ENCODE results near the gene EXOC6B. TPM values are rescaled to one million over a fixed set of nuclear protein-coding genes. Genes with fewer than 3 reads are reported as not detected.

EXOC6B gene
- total and polyA plus RNA-seq, 2 of the 8 experiments (the other 6 are each of a cell fraction or from before 2014, with no cell fraction given), result 13.5 to 33.0 TPM

DNA sequence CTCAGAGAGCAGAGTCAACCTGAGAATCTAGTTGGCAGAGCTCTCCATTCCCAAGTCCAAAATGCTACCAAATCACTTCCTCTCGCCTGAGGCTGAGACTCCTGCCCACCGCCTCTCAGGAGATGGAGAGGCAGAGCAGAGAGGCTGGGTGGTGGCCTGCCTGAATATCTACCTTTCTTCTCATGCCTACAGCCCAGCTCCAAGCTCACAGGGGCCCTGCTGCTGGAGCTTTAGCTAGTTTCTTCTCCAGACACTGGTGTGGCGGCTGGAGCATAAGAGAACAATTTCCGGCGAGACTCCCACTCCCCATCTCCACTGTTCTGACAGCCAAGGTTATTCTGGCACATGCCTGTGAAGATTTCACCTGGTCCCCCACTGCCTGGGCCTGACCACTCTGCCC lies 670.1 kb downstream of the EXOC6B start (continued):
- TF ChIP-seq, protein P1, sequence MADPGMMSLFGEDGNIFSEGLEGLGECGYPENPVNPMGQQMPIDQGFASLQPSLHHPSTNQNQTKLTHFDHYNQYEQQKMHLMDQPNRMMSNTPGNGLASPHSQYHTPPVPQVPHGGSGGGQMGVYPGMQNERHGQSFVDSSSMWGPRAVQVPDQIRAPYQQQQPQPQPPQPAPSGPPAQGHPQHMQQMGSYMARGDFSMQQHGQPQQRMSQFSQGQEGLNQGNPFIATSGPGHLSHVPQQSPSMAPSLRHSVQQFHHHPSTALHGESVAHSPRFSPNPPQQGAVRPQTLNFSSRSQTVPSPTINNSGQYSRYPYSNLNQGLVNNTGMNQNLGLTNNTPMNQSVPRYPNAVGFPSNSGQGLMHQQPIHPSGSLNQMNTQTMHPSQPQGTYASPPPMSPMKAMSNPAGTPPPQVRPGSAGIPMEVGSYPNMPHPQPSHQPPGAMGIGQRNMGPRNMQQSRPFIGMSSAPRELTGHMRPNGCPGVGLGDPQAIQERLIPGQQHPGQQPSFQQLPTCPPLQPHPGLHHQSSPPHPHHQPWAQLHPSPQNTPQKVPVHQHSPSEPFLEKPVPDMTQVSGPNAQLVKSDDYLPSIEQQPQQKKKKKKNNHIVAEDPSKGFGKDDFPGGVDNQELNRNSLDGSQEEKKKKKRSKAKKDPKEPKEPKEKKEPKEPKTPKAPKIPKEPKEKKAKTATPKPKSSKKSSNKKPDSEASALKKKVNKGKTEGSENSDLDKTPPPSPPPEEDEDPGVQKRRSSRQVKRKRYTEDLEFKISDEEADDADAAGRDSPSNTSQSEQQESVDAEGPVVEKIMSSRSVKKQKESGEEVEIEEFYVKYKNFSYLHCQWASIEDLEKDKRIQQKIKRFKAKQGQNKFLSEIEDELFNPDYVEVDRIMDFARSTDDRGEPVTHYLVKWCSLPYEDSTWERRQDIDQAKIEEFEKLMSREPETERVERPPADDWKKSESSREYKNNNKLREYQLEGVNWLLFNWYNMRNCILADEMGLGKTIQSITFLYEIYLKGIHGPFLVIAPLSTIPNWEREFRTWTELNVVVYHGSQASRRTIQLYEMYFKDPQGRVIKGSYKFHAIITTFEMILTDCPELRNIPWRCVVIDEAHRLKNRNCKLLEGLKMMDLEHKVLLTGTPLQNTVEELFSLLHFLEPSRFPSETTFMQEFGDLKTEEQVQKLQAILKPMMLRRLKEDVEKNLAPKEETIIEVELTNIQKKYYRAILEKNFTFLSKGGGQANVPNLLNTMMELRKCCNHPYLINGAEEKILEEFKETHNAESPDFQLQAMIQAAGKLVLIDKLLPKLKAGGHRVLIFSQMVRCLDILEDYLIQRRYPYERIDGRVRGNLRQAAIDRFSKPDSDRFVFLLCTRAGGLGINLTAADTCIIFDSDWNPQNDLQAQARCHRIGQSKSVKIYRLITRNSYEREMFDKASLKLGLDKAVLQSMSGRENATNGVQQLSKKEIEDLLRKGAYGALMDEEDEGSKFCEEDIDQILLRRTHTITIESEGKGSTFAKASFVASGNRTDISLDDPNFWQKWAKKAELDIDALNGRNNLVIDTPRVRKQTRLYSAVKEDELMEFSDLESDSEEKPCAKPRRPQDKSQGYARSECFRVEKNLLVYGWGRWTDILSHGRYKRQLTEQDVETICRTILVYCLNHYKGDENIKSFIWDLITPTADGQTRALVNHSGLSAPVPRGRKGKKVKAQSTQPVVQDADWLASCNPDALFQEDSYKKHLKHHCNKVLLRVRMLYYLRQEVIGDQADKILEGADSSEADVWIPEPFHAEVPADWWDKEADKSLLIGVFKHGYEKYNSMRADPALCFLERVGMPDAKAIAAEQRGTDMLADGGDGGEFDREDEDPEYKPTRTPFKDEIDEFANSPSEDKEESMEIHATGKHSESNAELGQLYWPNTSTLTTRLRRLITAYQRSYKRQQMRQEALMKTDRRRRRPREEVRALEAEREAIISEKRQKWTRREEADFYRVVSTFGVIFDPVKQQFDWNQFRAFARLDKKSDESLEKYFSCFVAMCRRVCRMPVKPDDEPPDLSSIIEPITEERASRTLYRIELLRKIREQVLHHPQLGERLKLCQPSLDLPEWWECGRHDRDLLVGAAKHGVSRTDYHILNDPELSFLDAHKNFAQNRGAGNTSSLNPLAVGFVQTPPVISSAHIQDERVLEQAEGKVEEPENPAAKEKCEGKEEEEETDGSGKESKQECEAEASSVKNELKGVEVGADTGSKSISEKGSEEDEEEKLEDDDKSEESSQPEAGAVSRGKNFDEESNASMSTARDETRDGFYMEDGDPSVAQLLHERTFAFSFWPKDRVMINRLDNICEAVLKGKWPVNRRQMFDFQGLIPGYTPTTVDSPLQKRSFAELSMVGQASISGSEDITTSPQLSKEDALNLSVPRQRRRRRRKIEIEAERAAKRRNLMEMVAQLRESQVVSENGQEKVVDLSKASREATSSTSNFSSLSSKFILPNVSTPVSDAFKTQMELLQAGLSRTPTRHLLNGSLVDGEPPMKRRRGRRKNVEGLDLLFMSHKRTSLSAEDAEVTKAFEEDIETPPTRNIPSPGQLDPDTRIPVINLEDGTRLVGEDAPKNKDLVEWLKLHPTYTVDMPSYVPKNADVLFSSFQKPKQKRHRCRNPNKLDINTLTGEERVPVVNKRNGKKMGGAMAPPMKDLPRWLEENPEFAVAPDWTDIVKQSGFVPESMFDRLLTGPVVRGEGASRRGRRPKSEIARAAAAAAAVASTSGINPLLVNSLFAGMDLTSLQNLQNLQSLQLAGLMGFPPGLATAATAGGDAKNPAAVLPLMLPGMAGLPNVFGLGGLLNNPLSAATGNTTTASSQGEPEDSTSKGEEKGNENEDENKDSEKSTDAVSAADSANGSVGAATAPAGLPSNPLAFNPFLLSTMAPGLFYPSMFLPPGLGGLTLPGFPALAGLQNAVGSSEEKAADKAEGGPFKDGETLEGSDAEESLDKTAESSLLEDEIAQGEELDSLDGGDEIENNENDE (IDR thresholded peaks at IDR 0.05; ENCODE audit: insufficient replicate concordance, low read length), result no peak
- TF ChIP-seq HDAC2 (IDR thresholded peaks at IDR 0.05; ENCODE audit: borderline replicate concordance in 1 of 2, low read depth in 2 of 2, low read length in 2 of 2) (no peak), SUZ12 (IDR thresholded peaks at IDR 0.05; ENCODE audit: low read length) (no peak), SIN3A (conservative IDR thresholded peaks at IDR 0.05 in 1 of 2, IDR thresholded peaks at IDR 0.05 in 1 of 2; ENCODE audit: low read depth in 1 of 2, low read length in 2 of 2) (no peak), CTBP2 (IDR thresholded peaks at IDR 0.05; ENCODE audit: borderline replicate concordance, insufficient read depth, insufficient read length, low read length) (no peak), RBBP5 (IDR thresholded peaks at IDR 0.05; ENCODE audit: borderline replicate concordance, low read depth, low read length) (no peak), YY1 (IDR thresholded peaks at IDR 0.05; ENCODE audit: low read depth, low read length) (no peak)
- TF ChIP-seq, protein P2, sequence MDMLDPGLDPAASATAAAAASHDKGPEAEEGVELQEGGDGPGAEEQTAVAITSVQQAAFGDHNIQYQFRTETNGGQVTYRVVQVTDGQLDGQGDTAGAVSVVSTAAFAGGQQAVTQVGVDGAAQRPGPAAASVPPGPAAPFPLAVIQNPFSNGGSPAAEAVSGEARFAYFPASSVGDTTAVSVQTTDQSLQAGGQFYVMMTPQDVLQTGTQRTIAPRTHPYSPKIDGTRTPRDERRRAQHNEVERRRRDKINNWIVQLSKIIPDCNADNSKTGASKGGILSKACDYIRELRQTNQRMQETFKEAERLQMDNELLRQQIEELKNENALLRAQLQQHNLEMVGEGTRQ (IDR thresholded peaks at IDR 0.05; ENCODE audit: low read length), result no peak
- TF ChIP-seq, protein P3, sequence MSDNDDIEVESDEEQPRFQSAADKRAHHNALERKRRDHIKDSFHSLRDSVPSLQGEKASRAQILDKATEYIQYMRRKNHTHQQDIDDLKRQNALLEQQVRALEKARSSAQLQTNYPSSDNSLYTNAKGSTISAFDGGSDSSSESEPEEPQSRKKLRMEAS (IDR thresholded peaks at IDR 0.05), result no peak
